OCI-M1 (cell line): ENCODE measurements around the gene ASMTL.
"Not testable (repeated sequence)": the region's sequence is repeated elsewhere in the genome, so short reads cannot be mapped to it uniquely, and the experiment has no call there.

Experiments
- DNase-seq: peaks from one replicate; lab custom pipeline; 2025; lab: John Stamatoyannopoulos, UW

The ASMTL gene

DNA sequence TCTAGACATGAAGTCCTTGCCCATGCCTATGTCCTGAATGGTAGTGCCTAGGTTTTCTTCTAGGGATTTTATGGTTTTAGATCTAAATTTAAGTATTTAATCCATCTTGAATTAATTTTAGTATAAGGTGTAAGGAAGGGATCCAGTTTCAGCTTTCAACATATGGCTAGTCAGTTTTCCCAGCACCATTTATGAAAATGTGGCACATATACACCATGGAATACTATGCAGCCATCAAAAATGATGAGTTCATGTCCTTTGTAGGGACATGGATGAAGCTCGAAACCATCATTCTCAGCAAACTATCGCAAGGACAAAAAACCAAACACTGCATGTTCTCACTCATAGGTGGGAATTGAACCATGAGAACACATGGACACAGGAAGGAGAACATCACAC, 29.8 kb upstream of the ASMTL start:
- not testable (repeated sequence) for DNase-seq

DNA sequence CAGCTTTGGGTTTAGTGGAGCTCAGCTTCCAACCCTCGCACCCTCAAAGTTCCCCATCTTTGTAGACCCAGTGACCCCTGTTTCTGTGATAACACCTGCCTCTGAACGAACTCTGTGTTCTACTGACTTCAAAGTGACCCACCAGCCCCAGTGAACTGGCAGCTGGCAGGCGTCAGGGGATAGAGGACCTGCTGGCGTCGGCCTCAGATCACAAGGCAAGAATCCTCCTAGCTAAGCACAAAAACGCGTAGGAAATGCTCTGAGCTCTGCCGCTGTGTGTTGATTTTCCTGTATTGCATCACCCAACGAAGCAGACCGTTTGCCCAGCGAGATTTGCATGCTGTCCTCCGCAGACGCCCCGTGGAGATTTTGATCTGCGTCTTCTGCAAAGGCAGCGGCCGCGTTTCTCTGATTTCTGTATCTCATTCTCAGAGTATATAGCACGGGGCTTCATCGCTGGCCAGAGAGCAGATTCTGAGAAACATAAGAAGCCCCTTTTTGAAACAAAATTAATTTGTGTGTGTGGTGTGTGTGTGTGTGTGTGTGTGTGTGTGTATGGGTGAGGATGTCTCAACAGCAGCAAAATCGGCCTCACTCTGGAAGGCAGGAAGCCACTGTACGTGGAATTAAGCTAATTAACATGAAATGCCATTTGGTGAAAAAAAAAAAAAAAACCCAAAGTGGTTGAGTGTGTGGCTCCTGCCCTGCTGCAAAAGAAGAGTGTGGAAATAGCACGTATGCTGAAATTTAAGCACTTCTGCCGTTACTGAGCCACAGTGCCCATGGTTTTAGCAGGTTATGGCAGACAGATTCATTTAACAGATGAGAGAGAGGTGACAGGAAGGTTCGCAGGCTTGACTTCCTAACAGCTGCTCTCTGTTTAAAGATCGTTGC, 29.2 kb upstream of the ASMTL start:
- no peak for DNase-seq

DNA sequence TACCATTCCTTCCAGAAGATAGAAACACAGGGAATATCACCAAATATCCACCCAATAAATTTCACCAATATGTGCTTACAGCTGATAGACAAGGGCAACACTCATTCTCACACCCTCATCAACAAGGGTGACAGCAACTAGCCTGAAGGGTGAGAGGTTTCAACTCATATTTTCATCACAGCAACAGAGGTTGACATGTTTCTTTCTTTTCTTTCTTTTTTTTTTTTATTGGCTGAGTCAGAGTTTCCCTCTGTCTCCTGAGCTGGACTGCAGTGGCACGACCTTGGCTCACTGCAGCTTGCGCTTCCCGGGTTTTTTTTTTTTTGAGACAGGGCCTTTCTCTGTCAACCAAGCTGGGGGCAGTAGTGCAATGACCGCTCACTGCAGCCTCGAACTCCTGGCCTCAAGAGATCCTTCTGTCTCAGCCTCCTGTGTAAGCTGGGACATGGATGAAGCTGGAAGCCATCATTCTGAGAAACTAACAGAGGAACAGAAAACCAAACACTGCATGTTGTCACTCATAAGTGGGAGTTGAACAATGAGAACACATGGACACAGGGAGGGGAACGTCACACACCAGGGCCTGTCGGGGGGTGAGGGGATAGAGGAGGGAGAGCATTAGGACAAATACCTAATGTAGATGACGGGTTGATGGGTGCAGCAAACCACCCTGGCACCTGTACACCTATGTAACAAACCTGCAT, 27.5 kb upstream of the ASMTL start:
- no peak for DNase-seq

DNA sequence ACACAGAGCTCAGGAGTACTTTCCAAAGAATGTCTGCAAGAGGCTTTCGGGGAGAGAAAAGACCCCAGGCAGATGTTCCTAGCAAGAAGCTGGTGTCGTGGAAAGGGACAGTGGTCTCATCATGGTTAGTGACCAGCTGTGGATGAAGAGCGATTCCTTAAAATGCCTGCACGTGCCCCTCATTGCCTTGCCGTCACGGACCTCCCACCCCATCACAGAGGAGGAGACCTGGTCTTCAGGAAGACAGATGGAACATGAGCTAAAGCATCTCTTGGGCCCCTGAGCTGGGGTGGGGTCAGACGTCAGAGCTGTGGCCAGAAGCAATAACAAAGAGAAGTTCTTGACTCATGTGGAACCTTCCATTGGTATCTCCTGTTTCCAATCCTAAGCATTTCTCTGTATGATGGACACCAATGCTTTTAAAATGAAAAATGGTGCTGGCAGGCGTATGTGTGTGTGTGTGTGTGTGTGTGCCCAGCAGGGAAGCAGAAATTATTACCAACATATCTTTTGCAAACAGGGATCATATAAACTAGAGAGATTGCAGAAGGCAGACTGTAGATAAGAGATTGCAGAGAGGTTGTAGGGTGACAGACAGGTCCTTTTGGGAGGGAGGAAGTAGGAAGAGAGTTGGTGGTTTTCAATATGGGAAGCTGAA, 25.2 kb upstream of the ASMTL start:
- peak; percentile 80 for DNase-seq

DNA sequence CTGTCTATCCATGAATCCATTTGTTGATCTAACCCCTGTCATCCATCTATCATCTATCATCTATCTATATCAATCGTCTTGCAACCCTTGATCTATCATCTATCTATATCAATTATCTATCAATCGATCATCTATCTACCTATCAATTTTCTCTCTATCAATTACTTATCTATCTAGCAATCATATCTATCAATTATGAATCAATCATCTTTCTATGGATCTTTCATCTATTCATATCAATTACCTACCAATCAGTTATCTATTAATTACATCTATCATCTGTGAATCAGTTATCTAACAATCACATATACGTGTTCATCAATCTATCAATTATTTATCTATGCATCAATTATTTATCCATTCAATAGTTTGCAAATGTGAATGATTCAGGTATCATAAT, 24.5 kb upstream of the ASMTL start:
- DNase-seq = no peak

DNA sequence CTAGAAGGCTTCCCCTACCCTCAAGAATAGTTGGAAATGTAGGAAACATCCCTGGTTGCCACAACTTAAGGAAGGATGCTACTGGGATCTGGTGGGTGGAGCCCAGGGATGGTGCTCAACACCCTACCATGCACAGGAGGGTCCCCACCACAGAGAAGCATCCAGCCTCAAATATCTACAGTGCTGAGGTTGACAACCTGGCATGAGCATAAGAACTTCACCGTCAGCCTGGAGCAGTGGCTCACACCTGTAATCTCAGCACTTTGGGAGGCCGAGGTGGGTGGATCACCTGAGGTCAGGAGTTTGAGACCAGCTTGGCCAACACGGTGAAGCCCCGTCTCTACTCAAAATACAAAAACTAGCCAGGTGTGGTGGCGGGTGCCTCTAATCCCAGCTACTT, 24.0 kb upstream of the ASMTL start:
- DNase-seq = no peak

DNA sequence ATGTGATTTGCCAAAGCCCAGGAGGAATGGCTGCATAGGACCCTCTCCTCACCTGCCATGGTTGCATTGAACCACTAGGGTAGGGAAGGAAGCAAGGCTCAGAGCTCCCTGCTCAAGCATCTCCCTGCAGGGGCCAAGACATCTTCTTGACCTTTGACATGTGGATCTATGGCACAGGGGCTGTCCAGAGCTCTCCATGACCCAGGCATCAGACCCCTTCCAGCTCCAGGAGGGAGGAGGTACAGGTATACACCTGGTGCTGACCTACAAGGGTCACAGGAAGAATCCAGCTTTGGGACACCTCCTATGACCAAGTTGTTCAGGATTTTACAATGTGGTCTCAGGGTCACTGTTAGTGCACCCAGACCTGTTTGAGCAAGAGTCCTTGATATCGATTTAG, 23.2 kb upstream of the ASMTL start:
- DNase-seq = no peak

DNA sequence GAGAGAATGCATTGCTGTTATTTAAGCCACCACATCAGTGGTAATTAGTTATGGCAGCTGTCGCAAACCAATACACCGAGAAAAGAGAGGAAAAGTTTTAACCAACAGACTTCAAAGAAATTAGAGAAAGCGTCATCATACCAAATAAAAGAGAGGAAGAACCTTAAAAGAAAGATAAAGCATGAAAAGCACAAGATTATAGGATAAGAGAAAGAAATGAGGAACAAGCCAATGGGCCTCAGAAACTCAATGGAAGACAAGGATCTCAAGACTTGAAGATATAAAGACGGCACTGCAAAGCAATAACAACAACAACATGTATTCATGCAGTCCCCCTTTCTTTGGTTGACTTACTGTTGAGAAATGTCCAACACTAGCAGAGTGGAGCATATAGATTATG, 22.8 kb upstream of the ASMTL start:
- no peak for DNase-seq

DNA sequence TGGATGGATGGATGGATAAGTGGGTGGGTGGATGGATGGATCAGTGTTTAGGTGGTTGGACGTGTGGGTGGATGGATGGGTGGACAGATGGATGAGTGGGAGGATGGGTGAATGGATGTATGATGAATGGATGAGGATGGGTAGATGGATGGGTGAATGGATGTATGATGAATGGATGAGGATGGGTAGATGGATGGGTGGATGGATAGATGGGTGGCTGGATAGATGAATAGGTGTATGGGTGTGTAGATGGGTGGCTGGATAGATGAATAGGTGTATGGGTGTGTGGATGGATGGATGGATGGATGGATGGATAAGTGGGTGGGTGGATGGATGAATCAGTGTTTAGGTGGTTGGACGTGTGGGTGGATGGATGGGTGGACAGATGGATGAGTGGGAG, 21.9 kb upstream of the ASMTL start:
- DNase-seq = not testable (repeated sequence)

DNA sequence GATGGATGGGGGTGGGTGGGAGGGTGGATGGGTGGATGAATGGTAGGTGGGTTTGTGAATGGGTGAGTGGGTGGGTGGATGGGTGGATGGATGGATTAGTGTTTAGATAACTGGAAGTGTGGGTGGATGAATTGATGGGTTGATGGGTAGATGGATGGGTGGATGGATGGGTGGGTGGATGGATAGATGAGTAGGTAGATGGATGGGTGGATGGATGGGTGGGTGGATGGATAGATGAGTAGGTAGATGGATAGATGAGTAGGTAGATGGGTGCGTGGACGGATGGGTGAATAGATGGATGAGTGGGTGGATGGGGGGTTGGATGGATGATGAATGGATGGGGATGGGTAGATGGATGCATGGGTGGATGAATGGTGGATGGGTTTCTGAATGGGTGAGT, 20.3 kb upstream of the ASMTL start:
- DNase-seq = no peak

DNA sequence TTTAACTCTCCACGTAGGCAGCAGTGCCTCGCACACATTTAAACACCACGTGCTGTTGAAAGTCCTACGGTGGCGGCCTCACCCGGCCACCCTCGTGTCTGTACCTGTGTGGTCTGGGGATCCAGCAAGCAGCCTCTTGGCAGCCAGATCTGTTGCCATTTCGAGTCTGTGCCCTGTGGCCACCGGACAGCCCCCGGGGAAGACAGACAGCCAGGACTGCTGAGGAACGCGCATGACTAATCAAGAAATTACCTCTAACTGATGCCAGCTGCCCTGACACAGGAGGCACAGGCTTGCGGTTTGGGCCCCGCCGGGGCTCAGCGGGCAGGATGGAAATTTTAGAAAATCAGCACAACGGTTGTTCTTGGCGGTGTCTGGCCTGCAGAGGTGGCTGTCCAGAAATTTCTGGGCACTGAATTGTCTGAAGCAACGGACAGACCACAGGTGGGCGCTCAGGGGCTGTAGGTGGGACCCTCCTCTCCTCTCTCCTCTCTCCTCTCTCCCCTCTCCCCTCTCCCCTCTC, 15.6 kb upstream of the ASMTL start:
- peak; percentile 66 for DNase-seq

DNA sequence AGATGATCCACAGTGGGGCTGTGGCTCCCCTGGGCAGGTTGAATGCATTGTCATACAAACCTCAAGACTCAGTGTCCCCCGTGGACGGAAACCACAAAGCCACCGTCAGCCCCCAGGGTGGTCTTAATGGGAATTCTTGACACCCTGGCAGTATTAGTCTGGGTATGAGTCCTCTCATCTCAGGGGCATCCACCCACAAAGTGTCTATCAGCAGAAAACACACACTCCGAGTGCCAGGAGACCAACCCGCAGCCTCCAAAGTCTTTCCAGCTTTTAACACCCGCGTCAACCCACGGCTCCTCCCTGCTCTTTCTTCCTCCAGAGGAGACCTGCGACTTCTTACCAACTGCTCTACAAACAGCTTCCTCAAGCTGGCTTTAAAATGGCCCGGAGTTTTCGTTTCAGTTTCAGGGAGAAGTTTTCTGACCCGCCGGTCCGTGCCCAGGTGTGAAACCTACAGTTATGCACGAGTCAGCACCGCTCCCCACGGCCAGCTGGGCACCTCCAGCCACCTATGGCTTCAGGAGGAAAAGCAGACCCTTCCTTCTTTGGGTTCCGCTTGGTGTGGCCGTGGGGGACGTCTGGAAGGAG, 14.4 kb upstream of the ASMTL start:
- DNase-seq = peak; percentile 27

DNA sequence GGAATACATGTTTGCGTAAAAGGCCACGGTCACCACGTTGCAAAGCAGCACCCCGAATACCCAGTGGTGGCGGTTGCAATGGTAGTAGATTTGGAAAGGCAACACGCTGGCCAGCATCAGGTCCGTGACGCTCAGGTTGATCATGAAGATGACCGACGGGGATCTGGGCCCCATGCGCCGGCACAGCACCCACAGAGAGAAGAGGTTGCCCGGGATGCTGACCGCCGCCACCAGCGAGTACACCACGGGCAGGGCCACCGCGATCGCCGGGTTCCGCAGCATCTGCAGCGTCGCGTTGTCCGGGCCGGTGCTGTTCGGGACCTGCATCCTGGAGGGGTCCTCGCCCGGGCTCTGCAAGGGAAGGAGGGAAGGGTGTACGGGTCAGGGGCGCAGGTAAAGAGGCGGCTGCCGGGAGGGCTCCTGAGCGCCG, 13.5 kb upstream of the ASMTL start:
- no peak for DNase-seq

DNA sequence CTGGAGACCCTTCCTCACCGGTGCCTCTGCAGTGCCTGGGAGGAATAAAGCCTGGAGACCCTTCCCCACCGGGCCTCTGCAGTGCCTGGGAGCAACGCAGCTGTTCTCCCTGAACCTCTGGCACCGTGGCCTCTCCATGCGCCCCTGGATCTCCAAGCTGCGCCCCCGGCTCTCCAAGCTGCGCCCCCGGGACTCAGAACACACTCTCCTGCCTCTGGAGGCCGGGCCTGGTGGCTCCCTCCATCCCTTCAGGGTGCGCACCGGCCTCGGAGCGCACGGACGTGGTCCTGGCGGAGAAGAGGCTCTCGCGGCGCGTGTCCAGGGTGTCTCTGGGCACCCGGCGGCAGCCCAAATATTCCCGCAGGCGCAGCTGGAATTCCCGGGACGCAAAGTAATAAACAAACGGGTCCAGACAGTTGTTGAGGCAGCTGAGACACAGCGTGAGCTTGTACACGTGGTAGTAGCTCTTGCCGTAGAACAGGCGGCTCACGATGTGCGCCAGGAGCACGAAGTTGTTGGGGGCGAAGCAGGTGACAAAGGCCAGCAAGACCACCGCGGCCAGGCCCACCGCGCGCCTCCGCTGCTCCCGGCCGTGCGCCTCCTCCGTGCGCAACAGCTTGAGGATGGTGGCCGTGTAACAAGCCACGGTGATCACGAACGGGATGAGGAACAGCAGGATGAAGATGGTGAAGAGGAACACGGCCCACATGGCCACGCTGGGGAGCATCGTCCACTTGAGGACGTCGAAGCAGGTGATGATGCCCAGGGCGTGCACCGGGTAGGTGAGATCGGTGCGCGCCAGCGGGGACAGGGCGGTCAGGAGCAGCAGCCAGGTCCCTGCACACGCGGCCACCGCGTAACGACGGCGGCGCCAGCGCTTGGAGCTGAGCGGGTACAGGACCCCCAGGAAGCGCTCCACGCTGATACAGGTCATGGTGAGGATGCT, 12.8 kb upstream of the ASMTL start:
- DNase-seq = no peak

DNA sequence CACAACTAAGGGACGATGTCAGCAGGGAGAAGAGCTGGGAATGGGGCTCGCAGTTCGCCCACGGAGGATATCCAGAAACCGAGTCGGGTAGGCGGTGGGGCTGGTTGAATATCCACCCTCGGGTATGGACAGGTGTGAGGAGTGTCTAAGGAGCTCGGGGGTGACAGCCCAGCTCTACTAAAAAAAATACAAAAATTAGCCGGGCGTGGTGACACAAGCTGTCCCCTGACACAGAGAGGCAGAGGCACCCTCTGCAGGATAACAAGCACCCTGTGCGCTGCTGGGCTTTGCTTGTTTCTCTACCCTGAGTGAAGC, 12.2 kb upstream of the ASMTL start:
- DNase-seq = no peak

DNA sequence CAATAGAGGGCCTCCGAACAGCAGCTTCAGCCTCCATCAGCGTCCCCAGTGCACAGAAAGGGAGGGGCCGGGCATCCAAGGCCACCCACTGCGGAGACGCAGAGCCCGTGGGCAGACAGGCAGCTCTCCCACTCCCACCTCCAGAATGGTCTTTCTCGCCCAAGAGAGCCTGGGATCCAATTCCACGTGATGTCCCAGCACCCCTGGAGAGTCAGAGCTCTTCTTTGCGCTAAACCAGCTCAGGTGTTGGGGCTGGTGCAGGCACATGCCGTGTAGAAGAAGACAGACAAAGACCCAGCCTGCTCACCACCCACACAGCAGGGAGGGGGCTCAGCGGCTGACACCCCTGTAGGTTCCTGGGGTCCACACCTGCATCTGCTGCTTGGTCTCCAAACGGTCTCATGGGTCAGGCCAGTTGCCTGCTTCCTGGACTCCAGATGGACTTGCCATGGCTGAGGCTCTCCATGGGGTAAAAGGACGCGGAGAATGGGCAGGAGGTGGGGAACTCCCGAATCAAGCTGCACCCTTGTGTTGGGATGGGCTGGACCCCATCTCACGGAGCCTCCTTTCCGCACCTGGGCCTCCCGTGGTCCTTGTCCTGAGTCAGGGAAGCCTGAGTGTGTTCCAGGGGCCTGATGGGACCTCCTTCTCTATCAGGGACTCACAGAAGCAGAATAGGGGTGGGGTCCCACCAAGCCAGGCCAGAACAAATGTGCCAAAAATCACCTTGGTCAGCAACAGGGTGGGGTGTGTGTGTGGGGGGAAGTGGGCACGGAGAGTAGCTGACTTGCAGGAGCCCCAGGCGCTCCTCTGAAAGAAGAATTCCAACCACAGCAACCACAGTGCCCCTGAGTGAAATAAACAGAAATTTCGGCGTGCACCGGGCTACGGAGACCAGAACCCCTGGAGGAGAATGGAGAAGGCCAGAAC, 11.6 kb upstream of the ASMTL start:
- no peak for DNase-seq

DNA sequence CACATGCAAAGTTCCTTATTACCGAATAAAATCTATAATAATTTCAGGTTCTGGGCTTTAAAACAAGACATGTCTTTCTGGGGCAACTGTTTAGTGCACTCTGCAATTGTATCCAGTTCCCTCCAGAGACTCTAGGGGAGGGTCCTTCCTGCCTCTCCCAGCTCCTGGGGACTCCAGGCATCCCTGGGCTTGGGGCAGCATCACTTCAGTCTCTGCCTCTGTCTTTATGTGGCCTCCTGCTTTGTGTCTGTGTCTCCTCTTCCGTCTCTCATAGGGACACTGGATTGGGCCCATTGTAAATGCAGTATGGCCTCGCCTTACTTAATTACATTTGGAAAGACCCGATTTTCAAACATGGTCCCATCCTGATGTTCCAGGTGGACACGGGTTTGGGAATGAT, 10.9 kb upstream of the ASMTL start:
- DNase-seq = no peak

DNA sequence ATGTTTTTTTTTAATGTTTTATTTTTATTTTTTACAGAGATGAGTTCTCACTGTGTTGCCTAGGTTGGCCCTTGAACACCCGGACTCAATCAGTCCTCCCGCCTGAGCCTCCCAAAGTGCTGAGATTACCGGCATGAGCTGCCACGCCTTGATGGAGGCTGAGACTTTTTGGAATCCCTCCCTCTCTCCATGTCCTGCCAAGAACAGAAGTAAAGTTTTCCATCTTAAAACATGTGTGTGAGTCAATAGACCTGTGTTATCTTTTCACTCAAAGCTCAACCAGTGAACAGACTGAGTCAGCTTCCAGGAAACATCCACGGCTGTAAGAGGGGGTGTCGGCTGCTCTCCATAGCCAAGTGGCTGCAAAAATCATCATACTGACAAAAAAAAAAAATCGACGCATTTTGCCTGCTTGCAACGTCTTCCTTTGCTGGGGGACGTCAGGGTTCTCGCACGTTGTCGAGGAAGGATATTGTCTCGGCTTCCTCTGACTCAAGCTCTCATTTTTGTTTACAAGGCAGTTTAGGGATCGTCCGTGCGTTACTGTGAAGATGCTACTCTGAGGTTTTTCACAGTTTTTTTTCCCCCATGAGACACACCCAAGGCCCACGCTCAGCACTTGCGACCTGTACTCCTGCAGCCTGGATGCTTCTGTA, 10.0 kb upstream of the ASMTL start:
- DNase-seq = peak; percentile 71

DNA sequence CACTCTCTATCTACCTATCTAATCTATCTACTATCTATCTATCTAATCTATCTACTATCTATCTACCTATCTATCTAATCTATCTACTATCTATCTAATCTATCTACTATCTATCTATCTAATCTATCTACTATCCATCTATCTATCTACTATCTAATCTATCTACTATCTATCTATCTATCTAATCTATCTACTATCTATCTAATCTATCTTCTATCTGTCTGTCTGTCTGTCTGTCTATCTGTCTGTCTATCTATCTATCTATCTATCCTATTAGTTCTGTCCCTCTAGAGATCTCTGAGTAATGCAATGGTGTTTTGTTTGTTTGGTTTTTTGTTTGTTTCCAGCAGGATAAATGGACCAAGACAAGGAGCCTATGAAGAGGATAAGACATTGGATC, 9.4 kb upstream of the ASMTL start:
- no peak for DNase-seq

DNA sequence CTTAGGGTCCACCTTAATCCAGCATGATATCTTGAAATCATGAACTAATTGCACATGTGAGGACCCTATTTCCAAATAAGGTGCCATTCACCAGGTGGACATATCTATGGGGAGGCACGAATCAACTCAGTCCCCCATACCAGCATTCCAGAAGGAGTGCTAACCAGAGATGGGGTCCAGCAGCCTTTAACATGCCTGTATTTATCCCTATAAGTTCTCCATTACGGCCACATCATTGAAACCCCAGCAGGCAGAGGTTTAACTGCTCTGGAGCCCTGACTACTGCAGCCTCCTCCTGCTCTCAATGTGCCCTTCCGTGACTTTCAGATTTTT, 3.2 kb upstream of the ASMTL start:
- DNase-seq = no peak
